SKM-1 (cell line): ENCODE measurements around the gene FSD2.
"Not testable (repeated sequence)": the region's sequence is repeated elsewhere in the genome, so short reads cannot be mapped to it uniquely, and the experiment has no call there.

ENCODE experiments used
- DNase-seq: peaks from one replicate; lab custom pipeline; 2025; ENCODE audit not compliant: unreplicated experiment; lab: John Stamatoyannopoulos, UW

FSD2 gene

DNA sequence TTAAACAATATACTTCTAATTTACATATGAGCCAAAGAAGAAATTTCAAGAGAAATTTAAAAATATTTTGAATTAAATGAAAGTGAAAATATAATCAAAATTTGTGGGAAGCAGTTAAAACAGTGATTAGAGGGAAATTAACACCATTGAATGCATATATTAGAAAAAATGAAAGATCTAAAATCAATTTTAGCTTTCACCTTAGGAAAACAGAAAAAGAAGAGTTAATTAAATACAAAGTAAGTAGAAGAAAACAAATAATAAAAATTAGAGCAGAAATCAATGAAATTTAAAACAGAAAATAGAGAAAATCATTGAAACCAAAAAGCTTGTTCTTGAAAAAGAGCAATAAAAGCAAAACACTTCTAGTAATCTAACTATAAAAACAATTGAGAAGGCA, 57.6 kb downstream of the FSD2 start:
- DNase-seq = no peak

- DNase-seq = no peak
Measured at GRCh38 chr15:82743810-82744209, 62.1 kb downstream of the FSD2 start.

- DNase-seq = no peak
Measured at GRCh38 chr15:82742134-82742533, 63.7 kb downstream of the FSD2 start.

- DNase-seq = no peak
Measured at GRCh38 chr15:82739086-82739485, 66.8 kb downstream of the FSD2 start.

DNA sequence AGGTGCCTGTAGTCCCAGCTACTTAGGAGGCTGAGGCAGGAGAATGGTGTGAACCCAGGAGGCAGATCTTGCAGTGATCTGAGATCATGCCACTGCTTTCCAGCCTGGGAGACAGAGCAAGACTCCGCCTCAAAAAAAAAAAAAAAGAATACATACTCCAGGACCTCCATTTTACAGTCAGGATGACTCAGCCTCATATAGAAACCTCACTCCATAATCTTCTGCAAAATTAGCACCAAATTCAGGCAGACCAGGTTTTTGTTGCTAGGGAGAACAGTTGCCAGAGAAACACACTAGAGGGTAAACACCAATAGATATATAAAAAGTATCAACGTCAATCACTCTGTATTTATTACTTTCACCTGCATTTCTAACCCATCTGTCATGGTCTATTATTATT, 67.9 kb downstream of the FSD2 start:
- DNase-seq = no peak

- DNase-seq = no peak
Measured at GRCh38 chr15:82731527-82731926, 74.3 kb downstream of the FSD2 start.

GRCh38 chr15:82730022-82730530, 75.8 kb downstream of the FSD2 start:
- no peak for DNase-seq

DNA sequence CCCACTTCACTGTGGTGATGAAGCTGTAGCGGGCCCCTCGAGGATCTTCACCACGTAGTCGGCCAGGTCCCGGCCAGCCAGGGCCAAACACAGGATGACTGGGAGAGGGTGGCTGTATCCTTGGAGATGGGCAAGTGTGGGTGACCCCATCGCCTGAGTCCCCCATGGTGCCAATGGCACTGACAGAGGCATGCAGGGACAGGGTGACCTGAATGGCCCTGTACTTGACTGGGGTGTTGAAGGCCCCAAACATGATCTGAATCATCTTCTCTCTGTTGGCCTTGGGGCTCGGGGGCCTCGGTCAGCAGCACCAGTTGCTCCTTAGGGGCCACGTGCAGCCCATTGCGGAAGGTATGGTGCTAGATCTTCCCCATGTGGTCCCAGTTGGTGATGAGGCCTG, 79.1 kb downstream of the FSD2 start:
- DNase-seq = no peak

DNA sequence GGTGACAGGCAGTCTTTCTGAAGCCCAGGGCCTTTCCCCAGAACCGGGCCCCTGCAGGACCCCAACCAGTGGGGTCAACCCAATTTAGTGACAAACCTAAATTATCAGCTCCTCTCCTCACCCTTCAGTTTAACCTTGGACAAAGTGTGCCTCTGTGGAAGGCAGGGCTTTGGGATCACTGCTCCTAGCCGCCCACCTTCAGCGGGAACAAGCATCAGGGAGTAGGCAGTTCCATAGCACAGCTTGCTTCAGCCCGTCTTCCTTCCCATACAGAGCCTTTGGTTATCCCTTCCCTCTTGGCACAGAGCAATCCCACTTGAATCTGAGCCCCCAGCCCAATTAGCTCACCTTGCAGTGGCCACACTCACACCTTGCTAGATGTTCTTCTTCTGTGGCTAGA, 90.9 kb downstream of the FSD2 start:
- no peak for DNase-seq

DNA sequence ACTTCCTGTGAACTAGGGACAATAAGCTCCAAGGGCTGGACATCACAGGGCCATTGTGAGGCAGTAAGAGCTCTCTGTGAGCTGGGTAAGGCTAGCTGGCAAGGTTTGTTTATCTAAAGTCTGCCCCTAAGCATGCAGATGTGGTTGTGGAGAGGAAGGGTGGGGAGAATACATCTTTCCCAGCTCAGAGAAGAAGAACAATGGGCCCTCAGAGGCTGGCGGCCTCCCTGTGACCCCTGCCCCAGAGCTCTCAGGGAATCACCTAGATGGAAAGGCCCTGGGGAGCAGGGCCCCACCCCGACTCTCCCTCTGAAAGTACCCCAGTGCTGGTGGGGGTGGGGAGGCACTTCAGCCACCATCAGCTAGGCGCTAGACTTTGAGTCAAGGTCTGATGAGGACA, 91.9 kb downstream of the FSD2 start:
- no peak for DNase-seq

- no peak for DNase-seq
Measured at GRCh38 chr15:82712036-82712435, 93.8 kb downstream of the FSD2 start.

- no peak for DNase-seq
Measured at GRCh38 chr15:82710926-82711490, 94.9 kb downstream of the FSD2 start.

- DNase-seq = no peak
Measured at GRCh38 chr15:82710208-82710555, 95.7 kb downstream of the FSD2 start.

DNA sequence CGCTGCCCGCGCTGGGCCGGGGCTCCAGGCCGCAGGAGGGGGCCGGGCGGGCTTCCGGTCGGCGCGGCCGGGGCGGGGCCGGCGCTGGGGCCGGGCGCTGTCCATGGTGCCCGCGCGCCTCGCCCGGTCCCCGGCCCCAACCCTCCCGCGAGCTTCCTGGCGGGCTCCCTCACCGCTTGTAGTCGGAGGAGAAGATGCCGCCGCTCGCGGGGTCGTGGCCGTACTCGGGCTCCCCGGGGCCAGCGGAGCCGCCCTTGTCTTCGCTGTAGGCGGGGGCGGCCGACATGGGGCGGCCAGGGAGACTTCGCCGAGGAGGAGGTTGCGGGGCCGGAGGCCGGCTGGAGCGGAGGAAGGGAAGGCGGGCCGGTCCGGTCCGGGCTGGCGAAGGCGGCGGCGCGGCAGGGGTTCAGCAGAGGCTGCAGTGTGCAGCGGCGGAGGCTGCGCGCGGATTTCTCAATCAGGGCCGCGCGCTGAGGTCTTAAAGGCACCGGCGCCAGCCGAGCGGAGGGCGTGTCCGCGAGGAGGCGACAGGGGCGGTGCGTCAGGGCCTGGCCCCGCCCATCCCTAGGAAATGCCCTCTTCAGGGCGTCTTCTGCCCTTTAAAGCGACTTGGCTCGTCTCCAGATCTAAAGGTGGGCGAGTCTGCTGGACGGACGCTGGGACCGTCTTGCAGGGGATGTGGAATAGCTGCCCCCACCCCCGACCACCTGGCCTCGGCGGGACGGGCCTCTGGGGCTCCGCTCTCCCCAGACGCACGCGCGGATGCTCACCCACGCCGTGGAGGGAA, 96.3 kb downstream of the FSD2 start, which contains the start of gene AP3B2:
TSS of gene AP3B2 (minus strand) at position 455 of the 787 bp plus-strand sequence. CDS start at position 286, 169 bp downstream.
- DNase-seq = peak; percentile 44

DNA sequence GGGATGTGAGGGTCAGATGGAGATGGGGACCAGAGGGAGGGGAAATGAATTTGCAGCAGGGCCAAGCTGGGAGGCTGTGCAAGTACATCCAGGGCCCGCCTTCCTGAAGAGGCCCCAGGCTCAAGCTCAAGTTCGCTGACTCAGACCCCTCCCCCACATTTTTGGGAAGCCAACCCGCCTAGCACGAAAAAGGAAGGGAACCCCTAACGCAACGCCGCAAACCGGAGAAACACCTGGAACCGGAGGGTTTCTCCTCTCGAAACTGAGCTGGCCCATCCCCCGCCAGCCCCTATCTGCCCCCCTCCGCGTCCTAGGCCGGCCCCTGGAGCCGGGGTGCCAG, 96.8 kb downstream of the FSD2 start:
- peak; percentile 58 for DNase-seq

- not testable (repeated sequence) for DNase-seq
Measured at GRCh38 chr15:82705856-82706255, 100.0 kb downstream of the FSD2 start.
